GM18868 (cell line): Measurements from ENCODE around the gene AUTS2.
A peak's percentile ranks its signal among the peaks of the same experiment; 100 is the strongest.

Experiments
- ATAC-seq: cut with Tn5 transposase; IDR thresholded peaks from one replicate; pipeline ENCODE4 v1.9.1; 2021; ENCODE audit warnings: mild to moderate bottlenecking, moderate library complexity; ENCODE audit not compliant: unreplicated experiment

AUTS2 gene

GRCh38 chr7:70383066-70383782 lies 784.9 kb downstream of the AUTS2 start:
- ATAC-seq, result no peak

- ATAC-seq, result no peak
These were observed 785.7 kb downstream of the AUTS2 start for GRCh38 chr7:70384024-70384423.

GRCh38 chr7:70384891-70385290 lies 786.6 kb downstream of the AUTS2 start:
- ATAC-seq, result no peak

GRCh38 chr7:70387217-70387616 lies 788.9 kb downstream of the AUTS2 start:
- no peak for ATAC-seq

- ATAC-seq, result no peak
These were observed 791.4 kb downstream of the AUTS2 start for GRCh38 chr7:70389531-70390151.

GRCh38 chr7:70390251-70390650 lies 792.0 kb downstream of the AUTS2 start:
- ATAC-seq, result no peak

- ATAC-seq, result no peak
These were observed 794.1 kb downstream of the AUTS2 start for GRCh38 chr7:70392256-70392876.

- no peak for ATAC-seq
These were observed 794.7 kb downstream of the AUTS2 start for GRCh38 chr7:70392877-70393435.

- ATAC-seq, result no peak
These were observed 795.7 kb downstream of the AUTS2 start for GRCh38 chr7:70393956-70394355.

- ATAC-seq, result no peak
These were observed 802.6 kb downstream of the AUTS2 start for GRCh38 chr7:70400829-70401380.

GRCh38 chr7:70402069-70402468 lies 803.8 kb downstream of the AUTS2 start:
- ATAC-seq, result no peak

GRCh38 chr7:70405241-70405640 lies 807.0 kb downstream of the AUTS2 start:
- ATAC-seq, result no peak

GRCh38 chr7:70406186-70406949 lies 808.1 kb downstream of the AUTS2 start:
- no peak for ATAC-seq

- ATAC-seq, result no peak
These were observed 808.6 kb downstream of the AUTS2 start for GRCh38 chr7:70406950-70407209.

- ATAC-seq, result no peak
These were observed 810.2 kb downstream of the AUTS2 start for GRCh38 chr7:70408477-70408876.

- ATAC-seq, result no peak
These were observed 810.6 kb downstream of the AUTS2 start for GRCh38 chr7:70408891-70409290.

- ATAC-seq, result peak; percentile 80
These were observed 812.0 kb downstream of the AUTS2 start for GRCh38 chr7:70410134-70410750.

GRCh38 chr7:70414368-70414767 lies 816.1 kb downstream of the AUTS2 start:
- ATAC-seq, result no peak

- peak; percentile 81 for ATAC-seq
These were observed 817.1 kb downstream of the AUTS2 start for GRCh38 chr7:70415179-70415972.
